HS-27A (cell line): Measurements from ENCODE around the gene ECHS1.
"Not testable (repeated sequence)": the region's sequence is repeated elsewhere in the genome, so short reads cannot be mapped to it uniquely, and the experiment has no call there.

Experiments
- DNase-seq: peaks from one replicate; pipeline ENCODE4 v3.0.0-alpha.2; 2012; ENCODE audit warnings: low read depth, missing footprints

ECHS1 gene

GRCh38 chr10:133373174-133374090 is at the start of gene ECHS1:
ECHS1 (minus strand) TSS chr10:133373354; CDS start chr10:133373333, 21 bp downstream.
- DNase-seq = peak; percentile 40

DNA sequence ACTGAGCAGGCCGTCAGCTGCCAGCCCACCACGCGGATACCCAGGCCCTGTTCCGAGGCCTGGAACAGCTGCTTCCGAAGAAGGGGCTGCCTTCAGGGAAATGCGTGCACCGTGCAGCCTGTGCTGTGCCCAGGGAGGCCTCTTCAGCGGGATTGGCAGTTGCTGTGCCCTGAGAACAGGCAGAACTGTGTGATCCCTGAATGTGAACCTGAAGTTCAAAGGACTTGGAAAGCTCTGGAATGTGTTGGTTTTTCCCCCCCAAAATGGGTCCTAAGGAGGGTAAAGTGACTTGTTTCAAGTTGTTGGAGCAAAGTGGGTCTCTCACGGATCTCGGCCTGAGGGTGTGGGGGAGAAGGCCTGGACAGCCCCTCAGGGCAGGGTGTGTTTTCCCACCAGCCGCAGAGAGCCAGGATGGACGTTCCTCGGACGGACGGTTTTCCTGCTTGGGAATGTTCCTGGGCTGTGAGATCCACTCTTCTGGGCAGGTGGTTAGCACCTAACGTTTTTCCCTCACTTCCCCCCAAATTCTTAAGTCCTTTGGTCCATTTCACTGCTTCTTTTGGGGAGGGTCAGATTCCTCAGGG is 49.2 kb upstream of the ECHS1 start:
- DNase-seq = no peak

DNA sequence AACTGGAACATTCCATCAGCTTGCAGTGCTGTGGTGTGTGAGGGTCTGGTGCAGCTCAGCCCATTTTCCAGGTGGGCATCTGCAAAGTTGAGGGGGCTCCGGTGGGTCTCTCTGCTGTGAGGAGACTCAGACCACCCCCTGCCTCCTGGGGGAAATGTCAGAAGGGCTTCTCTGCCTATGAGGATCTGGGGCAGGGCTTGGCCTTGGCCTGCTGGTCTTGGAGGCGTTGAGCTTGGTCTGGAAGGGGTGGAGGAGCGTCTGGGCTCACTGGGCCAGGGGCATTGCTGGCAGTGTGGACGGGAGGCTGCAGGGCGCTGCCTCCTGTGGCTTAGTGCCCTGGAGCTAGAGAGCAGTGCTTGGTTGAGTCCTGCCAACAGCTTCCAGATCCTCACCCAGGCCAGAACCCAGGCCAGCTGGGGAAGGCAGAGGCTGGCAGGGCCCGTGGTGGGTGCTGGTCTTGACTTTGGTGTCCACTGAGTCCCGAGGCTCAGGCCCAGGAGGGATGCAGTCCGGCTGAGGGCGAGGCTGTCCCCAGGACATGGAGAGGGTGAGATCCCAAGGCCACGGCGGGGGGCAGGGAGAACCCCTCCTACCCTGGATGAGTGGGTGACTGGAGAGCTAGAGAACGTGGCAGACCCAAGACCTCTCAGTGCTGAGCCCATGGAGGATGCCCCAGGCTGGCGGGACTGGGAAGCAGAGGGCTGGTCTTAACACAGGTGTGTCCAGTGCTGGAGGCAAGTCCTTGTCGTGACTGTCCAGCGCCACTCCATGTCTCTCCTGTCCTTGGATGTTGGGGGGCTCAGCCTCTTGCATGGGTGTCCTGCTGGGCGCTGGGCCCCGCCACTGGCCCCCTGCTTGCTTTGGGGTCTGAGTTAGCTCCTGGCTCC is 48.4 kb upstream of the ECHS1 start:
- no peak for DNase-seq

- DNase-seq = no peak
These were observed 47.4 kb upstream of the ECHS1 start for GRCh38 chr10:133420579-133420978.

- no peak for DNase-seq
These were observed 46.9 kb upstream of the ECHS1 start for GRCh38 chr10:133420028-133420427.

GRCh38 chr10:133419211-133419950 is 46.2 kb upstream of the ECHS1 start:
- no peak for DNase-seq

DNA sequence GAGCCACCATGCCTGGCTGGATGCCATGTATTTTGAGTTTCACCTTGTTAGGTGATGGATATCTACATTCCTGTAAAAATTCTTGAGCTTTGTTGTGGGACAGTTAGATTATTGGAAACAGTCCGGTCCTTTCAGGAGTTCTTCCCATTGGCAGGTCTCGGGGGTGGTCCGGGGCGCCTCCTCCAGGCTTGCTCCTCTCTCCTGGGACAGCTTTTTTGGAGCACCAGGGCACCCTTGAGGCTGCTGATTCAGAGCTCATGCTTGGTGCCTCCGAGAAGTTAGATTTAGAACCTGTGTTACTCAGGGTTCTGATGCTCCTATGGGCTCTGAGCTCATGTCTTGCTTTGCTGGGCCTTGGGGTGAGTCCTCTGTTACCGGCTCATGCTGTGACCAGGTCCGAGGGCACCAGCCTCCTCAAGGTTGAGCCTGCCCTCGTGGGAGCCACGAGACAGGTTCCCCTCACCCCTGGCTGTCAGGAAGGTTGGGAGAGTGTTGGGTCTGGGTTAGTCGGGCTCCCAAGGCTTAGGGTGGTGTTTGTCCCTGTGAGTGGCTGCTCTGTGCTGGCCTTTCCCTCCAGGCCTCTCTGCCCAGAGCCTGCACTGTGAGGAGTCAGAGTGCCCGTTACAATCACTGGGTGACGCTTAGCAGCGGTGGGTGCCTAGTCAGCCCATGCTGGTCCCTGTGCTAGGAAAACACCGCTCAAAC is 45.3 kb upstream of the ECHS1 start:
- DNase-seq = no peak

GRCh38 chr10:133415752-133416151 is 42.6 kb upstream of the ECHS1 start:
- DNase-seq = no peak

DNA sequence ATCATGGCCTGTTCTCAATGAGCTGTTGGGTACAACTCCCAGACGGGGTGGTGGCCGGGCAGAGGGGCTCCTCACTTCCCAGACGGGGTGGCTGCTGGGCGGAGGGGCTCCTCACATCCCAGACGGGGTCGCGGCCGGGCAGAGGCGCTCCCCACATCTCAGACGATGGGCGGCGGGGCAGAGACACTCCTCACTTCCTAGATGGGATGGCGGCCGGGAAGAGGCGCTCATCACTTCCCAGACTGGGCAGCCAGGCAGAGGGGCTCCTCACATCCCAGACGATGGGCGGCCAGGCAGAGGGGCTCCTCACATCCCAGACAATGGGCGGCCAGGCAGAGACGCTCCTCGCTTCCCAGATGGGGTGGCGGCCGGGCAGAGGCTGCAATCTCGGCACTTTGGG is 41.2 kb upstream of the ECHS1 start:
- not testable (repeated sequence) for DNase-seq

DNA sequence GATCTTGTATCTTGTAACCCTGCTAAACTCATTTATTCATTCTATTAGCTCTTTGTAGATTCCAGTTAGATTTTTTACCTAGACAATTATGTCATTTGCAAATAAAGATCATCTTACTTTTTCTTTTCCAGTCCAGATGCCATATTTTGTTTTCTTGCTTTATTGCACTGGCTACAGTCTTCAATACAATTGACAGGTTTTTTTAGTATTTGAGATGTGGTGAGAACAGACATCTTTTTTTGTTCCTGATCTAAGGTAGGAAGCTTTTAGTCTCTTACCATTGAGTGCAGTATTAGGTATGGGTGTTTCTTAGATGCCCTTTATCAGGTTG is 39.2 kb upstream of the ECHS1 start:
- DNase-seq = no peak

- no peak for DNase-seq
These were observed 38.6 kb upstream of the ECHS1 start for GRCh38 chr10:133411523-133412380.

GRCh38 chr10:133405844-133406527 is 32.8 kb upstream of the ECHS1 start:
- no peak for DNase-seq

GRCh38 chr10:133405272-133405671 is 32.1 kb upstream of the ECHS1 start:
- DNase-seq = no peak

GRCh38 chr10:133403784-133404183 is 30.6 kb upstream of the ECHS1 start:
- no peak for DNase-seq

GRCh38 chr10:133403359-133403758 is 30.2 kb upstream of the ECHS1 start:
- no peak for DNase-seq

GRCh38 chr10:133401981-133402725 is 29.0 kb upstream of the ECHS1 start:
- no peak for DNase-seq

DNA sequence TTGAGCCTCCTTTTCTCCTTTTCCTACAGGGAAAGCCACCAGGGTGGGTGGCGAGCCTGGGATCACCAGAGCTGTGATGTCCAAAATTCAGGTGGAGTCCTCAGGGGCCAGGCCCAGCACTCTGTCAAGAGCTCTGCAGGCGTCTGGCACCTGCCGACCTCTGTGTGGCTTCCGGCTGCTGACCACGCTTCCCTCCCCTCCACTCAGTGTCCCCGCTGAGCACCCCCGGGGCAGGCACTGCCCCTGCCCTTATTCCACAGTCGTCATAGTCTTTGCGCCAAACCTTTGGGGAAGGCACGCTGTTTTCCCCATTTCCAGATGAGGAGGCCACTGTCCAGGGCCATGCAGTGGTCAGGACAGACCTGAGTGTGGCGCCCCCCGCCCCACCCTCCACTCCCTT is 28.3 kb upstream of the ECHS1 start:
- DNase-seq = no peak

DNA sequence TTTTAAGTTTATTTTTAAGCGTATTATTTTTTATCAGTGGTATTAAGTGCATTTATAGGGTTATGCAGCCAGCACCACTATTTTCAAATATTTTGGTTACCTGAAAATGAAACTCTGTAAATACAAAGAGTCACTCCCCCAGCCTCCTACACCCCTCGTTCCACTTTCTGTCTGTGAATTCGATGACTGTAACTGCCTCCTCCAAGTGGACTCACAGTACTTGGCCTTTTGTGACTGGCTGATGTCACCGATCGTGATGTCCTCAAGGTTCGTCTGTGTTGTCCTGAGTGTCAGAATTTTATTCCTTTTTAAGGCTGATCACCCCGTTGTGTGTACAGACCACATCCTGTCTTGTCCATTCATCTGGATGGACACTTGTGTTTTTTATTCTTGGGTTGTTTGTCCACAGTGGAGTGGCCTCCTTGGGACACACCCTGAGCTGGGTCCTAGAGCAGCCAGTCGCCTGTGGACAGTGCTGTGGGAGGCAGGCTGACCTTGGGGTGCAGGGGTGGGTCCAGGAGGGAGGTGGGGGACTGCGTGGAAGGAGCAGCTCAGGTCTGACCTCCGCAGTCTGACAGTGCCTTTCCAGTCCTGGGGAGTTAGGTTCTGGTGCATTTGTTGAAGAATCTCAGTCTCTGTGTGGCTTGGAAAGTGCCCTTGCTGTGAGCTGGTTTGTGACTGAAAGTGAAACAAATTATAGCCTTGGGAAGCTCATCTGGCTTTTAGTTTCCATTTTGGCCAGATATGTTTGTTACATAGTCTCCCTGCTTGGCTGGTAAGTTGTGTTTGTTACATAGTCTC is 27.7 kb upstream of the ECHS1 start:
- no peak for DNase-seq
